H1 (cell line): ENCODE data around the gene CC2D1B. TPM values are rescaled to one million over a fixed set of nuclear protein-coding genes. Genes with fewer than 3 reads are reported as not detected.

Source experiments
- CTCF ChIA-PET: fragments of 300-600 bp; sonication (Branson Sonifier 250); formaldehyde crosslinking; loops from one replicate; lab custom pipeline; 2021; ENCODE audit not compliant: partially characterized antibody; lab: Charles Lee
- POLR2A ChIA-PET: fragments of 300-600 bp; sonication (Branson Sonifier 250); formaldehyde crosslinking; loops from one replicate; lab custom pipeline; 2021; ENCODE audit warnings: inconsistent platforms; ENCODE audit not compliant: partially characterized antibody; lab: Charles Lee
- DNase-seq, 2 experiments: peaks; one replicate each; pipeline versions ENCODE4 v3.0.0 to v3.0.0-alpha.2; 2010 to 2022; ENCODE audit warnings: low spot score in 2 of 2, low read depth in 1 of 2, mixed read lengths in 1 of 2
- FAIRE-seq: peaks from 2 replicates; lab custom pipeline; 2011; peaks lifted over from hg19 to GRCh38; lab: Jason Lieb, UNC
- H2AFZ ChIP-seq: 2 replicates; pipeline ENCODE4 v1.8.1; 2012; ENCODE audit warnings: low read length, inconsistent platforms
- H2AK5ac ChIP-seq: 2 replicates; pipeline ENCODE4 v1.6.1; 2013; ENCODE audit warnings: low read depth, low read length
- H2BK120ac ChIP-seq: replicated peaks from 2 replicates; pipeline ENCODE3; 2013; ENCODE audit warnings: low read depth, low read length, inconsistent platforms
- H2BK12ac ChIP-seq: 2 replicates; pipeline ENCODE4 v1.6.1; 2013; ENCODE audit warnings: low read depth, low read length
- H2BK15ac ChIP-seq: 2 replicates; pipeline ENCODE4 v1.6.1; 2013; ENCODE audit warnings: low read length
- H2BK20ac ChIP-seq: 2 replicates; pipeline ENCODE4 v1.6.1; 2013; ENCODE audit warnings: low read length
- H2BK5ac ChIP-seq: 2 replicates; pipeline ENCODE4 v1.6.1; 2013; ENCODE audit warnings: low read depth, low read length
- H3K14ac ChIP-seq: 2 replicates; pipeline ENCODE4 v1.6.1; 2013; ENCODE audit warnings: inconsistent platforms; ENCODE audit not compliant: insufficient read length
- H3K18ac ChIP-seq: 2 replicates; pipeline ENCODE4 v1.6.1; 2013; ENCODE audit warnings: low read length; ENCODE audit errors: extremely low read depth
- H3K23ac ChIP-seq: 2 replicates; pipeline ENCODE4 v1.6.1; 2013; ENCODE audit warnings: inconsistent platforms; ENCODE audit not compliant: insufficient read length
- H3K23me2 ChIP-seq: 2 replicates; pipeline ENCODE4 v1.6.1; 2013; ENCODE audit warnings: low read depth, low read length
- H3K27ac ChIP-seq: 2 replicates; pipeline ENCODE4 v1.6.1; 2011; ENCODE audit warnings: low read depth, low read length, inconsistent platforms
- H3K27me3 ChIP-seq, 4 experiments: replicated peaks in 1 of 4; 1 replicate in 1 of 4; 2 replicates in 3 of 4; pipeline versions ENCODE4 v1.6.1 to v1.8.1; 2011 to 2013; ENCODE audit warnings: low read length in 3 of 4, mild to moderate bottlenecking in 3 of 4, inconsistent platforms in 2 of 4, mixed read lengths in 2 of 4, moderate library complexity in 1 of 4; ENCODE audit not compliant: control insufficient read depth in 3 of 4, insufficient read depth in 3 of 4; ENCODE audit errors: extremely low read depth in 1 of 4
- H3K36me3 ChIP-seq, 4 experiments: 2 replicates each; pipeline versions ENCODE4 v1.6.1 to v1.8.1; 2011 to 2013; ENCODE audit warnings: mild to moderate bottlenecking in 4 of 4, low read length in 3 of 4, moderate library complexity in 2 of 4, control low read depth in 1 of 4, inconsistent platforms in 1 of 4; ENCODE audit not compliant: insufficient read depth in 4 of 4, control insufficient read depth in 2 of 4
- H3K4ac ChIP-seq: replicated peaks from 2 replicates; pipeline ENCODE3; 2013; ENCODE audit warnings: low read length, low read depth, mixed read lengths, inconsistent platforms; ENCODE audit not compliant: insufficient read length
- H3K4me1 ChIP-seq, 4 experiments: replicated peaks in 1 of 4; 1 replicate in 1 of 4; 2 replicates in 3 of 4; pipeline versions ENCODE4 v1.6.1 to v1.8.1; 2011 to 2013; ENCODE audit warnings: low read length in 3 of 4, inconsistent platforms in 2 of 4, mixed read lengths in 1 of 4; ENCODE audit not compliant: insufficient read depth in 4 of 4, control insufficient read depth in 3 of 4
- H3K4me2 ChIP-seq, 2 experiments: 2 replicates each; pipeline versions ENCODE4 v1.6.1 to v1.8.1; 2011 to 2013; ENCODE audit warnings: low read depth in 2 of 2, low read length in 2 of 2, control low read depth in 1 of 2, inconsistent platforms in 1 of 2, mild to moderate bottlenecking in 1 of 2; ENCODE audit not compliant: insufficient read depth in 1 of 2
- H3K4me3 ChIP-seq, 4 experiments: fragments of 200-600, 300-600 bp in 1 of 4; sonication (generic), shearing (Covaris generic), sonication (Bioruptor Twin) in 1 of 4; 2 replicates each; pipeline versions ENCODE4 v1.5.1 to v1.8.1; 2011 to 2016; ENCODE audit warnings: low read length in 4 of 4, low read depth in 3 of 4, control low read depth in 2 of 4, inconsistent platforms in 2 of 4, mild to moderate bottlenecking in 2 of 4, mixed read lengths in 1 of 4, moderate library complexity in 1 of 4; ENCODE audit not compliant: insufficient read depth in 2 of 4; ENCODE audit errors: extremely low read depth in 1 of 4
- H3K56ac ChIP-seq: replicated peaks from 2 replicates; pipeline ENCODE3; 2013; ENCODE audit warnings: low read depth, mild to moderate bottlenecking, mixed read lengths, low read length, inconsistent platforms; ENCODE audit not compliant: insufficient read length
- H3K79me1 ChIP-seq: 2 replicates; pipeline ENCODE4 v1.6.1; 2013; ENCODE audit warnings: low read depth, low read length, control low read depth
- H3K79me2 ChIP-seq, 2 experiments: 2 replicates each; pipeline versions ENCODE4 v1.6.1 to v1.8.1; 2012 to 2013; ENCODE audit warnings: low read length in 2 of 2, mild to moderate bottlenecking in 2 of 2, inconsistent platforms in 1 of 2; ENCODE audit not compliant: insufficient read depth in 2 of 2, control insufficient read depth in 1 of 2
- H3K9ac ChIP-seq, 4 experiments: replicated peaks in 1 of 4; 1 replicate in 1 of 4; 2 replicates in 3 of 4; pipeline versions ENCODE4 v1.6.1 to v1.8.1; 2011 to 2013; ENCODE audit warnings: low read depth in 3 of 4, low read length in 3 of 4, control low read depth in 2 of 4, mild to moderate bottlenecking in 2 of 4, moderate library complexity in 2 of 4, inconsistent platforms in 1 of 4; ENCODE audit errors: extremely low read depth in 1 of 4
- H3K9me3 ChIP-seq, 2 experiments: 2 replicates each; pipeline versions ENCODE4 v1.6.1 to v1.8.1; 2012 to 2013; ENCODE audit warnings: mild to moderate bottlenecking in 2 of 2, moderate library complexity in 2 of 2, control low read depth in 1 of 2, inconsistent platforms in 1 of 2, low read depth in 1 of 2, low read length in 1 of 2, mixed read lengths in 1 of 2; ENCODE audit not compliant: insufficient read depth in 2 of 2
- H4K20me1 ChIP-seq, 2 experiments: replicated peaks in 1 of 2; 2 replicates each; pipeline versions ENCODE3 to v1.8.1; 2011 to 2013; ENCODE audit warnings: inconsistent platforms in 2 of 2, low read length in 2 of 2, mild to moderate bottlenecking in 1 of 2; ENCODE audit not compliant: insufficient read depth in 2 of 2, control insufficient read depth in 1 of 2
- H4K5ac ChIP-seq: 2 replicates; pipeline ENCODE4 v1.6.1; 2013; ENCODE audit warnings: low read length, low read depth, mixed read lengths, inconsistent platforms; ENCODE audit not compliant: insufficient read length
- H4K8ac ChIP-seq: 2 replicates; pipeline ENCODE4 v1.8.0; 2013; ENCODE audit warnings: mild to moderate bottlenecking, moderate library complexity, low read length, inconsistent platforms; ENCODE audit not compliant: insufficient read depth; ENCODE audit errors: extremely low read depth
- H4K91ac ChIP-seq: replicated peaks from 2 replicates; pipeline ENCODE3; 2013; ENCODE audit warnings: low read length, mixed read lengths, inconsistent platforms; ENCODE audit not compliant: insufficient read length
- CBX8 ChIP-seq: fragments of 300-800, 300-1000 bp; sonication (generic); IDR thresholded peaks from 2 replicates; pipeline ENCODE4 v1.7.1; 2016; ENCODE audit warnings: low read depth, low read length, borderline replicate concordance
- CEBPB ChIP-seq: IDR thresholded peaks from 2 replicates; pipeline ENCODE4 v1.6.1; 2012; ENCODE audit warnings: low read depth, low read length
- HDAC2 ChIP-seq, 2 experiments: fragments of 300-600 bp in 1 of 2; sonication (generic) in 1 of 2; IDR thresholded peaks; 2 replicates each; pipeline ENCODE4 v1.6.1; 2011 to 2012; ENCODE audit warnings: low read depth in 2 of 2, low read length in 2 of 2, mild to moderate bottlenecking in 2 of 2, moderate library complexity in 2 of 2, borderline replicate concordance in 1 of 2, inconsistent platforms in 1 of 2
- HDAC6 ChIP-seq: IDR thresholded peaks from one replicate; pipeline ENCODE4 v1.7.1; 2012; ENCODE audit warnings: low read depth, mild to moderate bottlenecking, inconsistent platforms, low read length, moderate library complexity
- MAFK ChIP-seq: IDR thresholded peaks from 2 replicates; pipeline ENCODE4 v1.6.1; 2012; ENCODE audit warnings: low read depth, mild to moderate bottlenecking, improper control_type of control experiment, low read length
- RXRA ChIP-seq: IDR thresholded peaks from 2 replicates; pipeline ENCODE4 v1.6.1; 2011; ENCODE audit warnings: low read depth, mild to moderate bottlenecking, low read length, moderate library complexity; ENCODE audit not compliant: insufficient read depth
- SIRT6 ChIP-seq: IDR thresholded peaks from one replicate; pipeline ENCODE4 v1.7.1; 2012; ENCODE audit warnings: low read length, inconsistent platforms
- SIX5 ChIP-seq: IDR thresholded peaks from 2 replicates; pipeline ENCODE4 v1.6.1; 2011; ENCODE audit warnings: mild to moderate bottlenecking, low read depth, low read length
- TEAD4 ChIP-seq: IDR thresholded peaks from 2 replicates; pipeline ENCODE4 v1.6.1; 2012; ENCODE audit warnings: low read depth, low read length, inconsistent platforms, mixed read lengths
- WGBS, 2 experiments: shearing (Covaris generic) in 1 of 2; methylation state at CpG; one replicate each; pipeline versions ENCODE4 v1.1.6 to v1.1.7; 2013 to 2015; ENCODE audit warnings: low lambda C conversion rate in 2 of 2, mixed read lengths in 2 of 2, inconsistent platforms in 1 of 2, low coverage in 1 of 2, missing lambda C conversion rate in 1 of 2; ENCODE audit not compliant: insufficient replicate concordance in 2 of 2, insufficient coverage in 1 of 2, insufficient read length in 1 of 2; ENCODE audit errors: extremely low coverage in 1 of 2, missing lambda C conversion rate in 1 of 2; 5-methylcytosine and 5-hydroxymethylcytosine counted together
- polyA plus RNA-seq, 7 experiments: library from polyadenylated mRNA; depleted of rRNA in 3 of 7; stranded (reverse) in 5 of 7; unstranded in 2 of 7; fragments of >200 nt in 5 of 7; fragments of 200-250 nt in 2 of 7; gene quantifications; 1 replicate in 5 of 7; 2 replicates in 1 of 7; 4 replicates in 1 of 7; pipeline versions ENCODE4 v1.2.1 to v1.2.3, GENCODE V29; 2011 to 2013; ENCODE audit warnings: missing spikeins in 2 of 7, mixed read lengths in 2 of 7
- total RNA-seq: library from RNA; stranded (reverse); fragmentation: NEBNext Ultra II Directional; extraction: Animal tissue kit (Norgen Biotek cat#: 25700); gene quantifications from 2 replicates; pipeline ENCODE4 v1.2.1, GENCODE V29; 2021
- TF ChIP-seq, protein P1 (sequence below), 3 experiments: IDR thresholded peaks; 1 replicate in 2 of 3; 2 replicates in 1 of 3; pipeline versions ENCODE4 v1.5.1 to v1.6.1; 2011; ENCODE audit warnings: low read length in 3 of 3, mild to moderate bottlenecking in 3 of 3, inconsistent platforms in 2 of 3, low read depth in 1 of 3, moderate library complexity in 1 of 3; ENCODE audit not compliant: insufficient read depth in 1 of 3; ENCODE audit errors: control extremely low read depth in 1 of 3

Gene CC2D1B
- total and polyA plus RNA-seq, 2 of the 8 experiments (the other 6 are each of a cell fraction or from before 2014, with no cell fraction given) = 7.4 to 13.1 TPM

DNA sequence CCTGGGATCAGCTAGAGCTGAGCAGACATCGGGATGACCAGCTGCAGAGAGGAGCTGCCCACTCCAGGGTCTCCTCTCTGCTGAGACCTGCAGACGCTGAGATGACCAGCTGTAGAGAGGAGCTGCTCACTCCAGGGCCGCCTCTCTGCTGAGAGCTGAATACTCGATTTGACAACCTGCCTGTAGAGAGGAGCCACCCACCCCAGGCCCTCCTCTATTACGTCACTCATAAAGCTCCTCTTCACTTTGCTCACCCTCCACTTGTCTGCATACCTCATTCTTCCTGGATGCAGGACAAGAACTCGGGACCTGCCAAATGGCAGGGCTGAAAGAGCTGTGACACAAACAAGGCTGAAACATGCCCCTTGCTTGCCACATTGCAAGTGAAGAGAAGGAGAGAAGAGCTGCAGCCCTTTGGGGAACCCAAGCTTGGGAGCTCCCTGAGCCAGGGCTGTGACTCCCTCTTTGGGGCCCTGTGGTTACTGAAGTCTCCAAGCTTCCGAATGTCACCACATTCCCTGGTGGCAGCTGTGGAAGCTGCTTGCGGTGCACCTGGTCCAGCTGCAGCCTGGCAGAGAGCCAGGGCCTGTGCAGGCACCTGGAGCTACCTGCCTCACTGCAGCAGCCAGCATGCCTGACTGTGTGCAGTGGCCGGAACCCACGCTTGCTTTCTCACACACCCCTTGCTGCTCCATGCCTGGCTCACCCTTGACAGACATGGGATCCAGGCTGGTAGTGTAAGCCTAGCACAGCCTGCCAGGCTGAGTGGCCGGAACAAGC is 59.6 kb downstream of the CC2D1B start:
- H4K5ac ChIP-seq = no peak overlapping the region
- H3K23ac ChIP-seq = no peak overlapping the region
- H3K23me2 ChIP-seq = no peaks in the 10 kb centered on the region
- no peak overlapping the region for H3K27ac ChIP-seq
- no peak overlapping the region for H3K14ac ChIP-seq
- no peak overlapping the region for H4K8ac ChIP-seq
- ChIA-PET POLR2A (interaction anchor here (1.1 to 1.7 kb wide), 4 partner anchors 10 to 97 kb away, joined by 3 to 4 read pairs (median 3); partner anchors contain the start of gene ORC1), CTCF (interaction anchor here (1.0 to 4.5 kb wide), 7 partner anchors 9 to 537 kb away, joined by 3 to 25 read pairs (median 5); no protein-coding TSS in a partner anchor)
- H2BK5ac ChIP-seq = no peak overlapping the region
- H3K79me1 ChIP-seq = no peaks in the 10 kb centered on the region
- H2AK5ac ChIP-seq = no peak overlapping the region
- H3K4me2 ChIP-seq = no peak overlapping the region
- no peak overlapping the region for H2BK20ac ChIP-seq
- no peak overlapping the region for H3K18ac ChIP-seq
- no peaks in the 10 kb centered on the region for H3K27me3 ChIP-seq
- peaks cover 0 to 3% (median 0%) of the 10 kb centered on the region in 4 experiments; a peak in 1 of 8 replicates for H3K36me3 ChIP-seq
- no peak overlapping the region for H2BK12ac ChIP-seq
- H3K9ac ChIP-seq = no peak overlapping the region; a peak in 1 of 7 replicates
- H3K4me3 ChIP-seq = no peak overlapping the region
- H3K79me2 ChIP-seq = no peaks in the 10 kb centered on the region
- H3K56ac ChIP-seq = no peak overlapping the region
- no peaks in the 10 kb centered on the region for H3K9me3 ChIP-seq
- WGBS, 2 experiments = 95% methylated on average over 9 of the region's 11 CpGs; no CpG with 5 or more reads in 1 of the 2 experiments
- no peak overlapping the region for H2AFZ ChIP-seq
- no peak overlapping the region for H3K4ac ChIP-seq
- no peak overlapping the region for H2BK120ac ChIP-seq
- no peak for FAIRE-seq
- H2BK15ac ChIP-seq = no peak overlapping the region
- no peak overlapping the region for H4K91ac ChIP-seq
- no peak for DNase-seq
- no peaks in the 10 kb centered on the region for H3K4me1 ChIP-seq
- H4K20me1 ChIP-seq = no peaks in the 10 kb centered on the region
- no peak for TF ChIP-seq HDAC2 (IDR thresholded peaks at IDR 0.05; ENCODE audit: borderline replicate concordance in 1 of 2, low read depth in 2 of 2, low read length in 2 of 2)
- TF ChIP-seq, protein P1, sequence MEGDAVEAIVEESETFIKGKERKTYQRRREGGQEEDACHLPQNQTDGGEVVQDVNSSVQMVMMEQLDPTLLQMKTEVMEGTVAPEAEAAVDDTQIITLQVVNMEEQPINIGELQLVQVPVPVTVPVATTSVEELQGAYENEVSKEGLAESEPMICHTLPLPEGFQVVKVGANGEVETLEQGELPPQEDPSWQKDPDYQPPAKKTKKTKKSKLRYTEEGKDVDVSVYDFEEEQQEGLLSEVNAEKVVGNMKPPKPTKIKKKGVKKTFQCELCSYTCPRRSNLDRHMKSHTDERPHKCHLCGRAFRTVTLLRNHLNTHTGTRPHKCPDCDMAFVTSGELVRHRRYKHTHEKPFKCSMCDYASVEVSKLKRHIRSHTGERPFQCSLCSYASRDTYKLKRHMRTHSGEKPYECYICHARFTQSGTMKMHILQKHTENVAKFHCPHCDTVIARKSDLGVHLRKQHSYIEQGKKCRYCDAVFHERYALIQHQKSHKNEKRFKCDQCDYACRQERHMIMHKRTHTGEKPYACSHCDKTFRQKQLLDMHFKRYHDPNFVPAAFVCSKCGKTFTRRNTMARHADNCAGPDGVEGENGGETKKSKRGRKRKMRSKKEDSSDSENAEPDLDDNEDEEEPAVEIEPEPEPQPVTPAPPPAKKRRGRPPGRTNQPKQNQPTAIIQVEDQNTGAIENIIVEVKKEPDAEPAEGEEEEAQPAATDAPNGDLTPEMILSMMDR (IDR thresholded peaks at IDR 0.05; ENCODE audit: control extremely low read depth in 1 of 3, insufficient read depth in 1 of 3, low read depth in 1 of 3, low read length in 3 of 3) = no peak
- no peak for TF ChIP-seq SIX5
- no peak for TF ChIP-seq SIRT6
- no peak for TF ChIP-seq CBX8
- no peak for TF ChIP-seq HDAC6
- TF ChIP-seq TEAD4 = no peak
- no peak for TF ChIP-seq CEBPB
- TF ChIP-seq MAFK = no peak
- TF ChIP-seq RXRA = no peak
